Loucy (cell line): ENCODE data around the gene POP5.

ENCODE experiments used
- H2AFZ ChIP-seq: fragments of 200-600 bp; sonication (generic); 2 replicates; pipeline ENCODE4 v1.6.0; 2016; ENCODE audit warnings: antibody characterized with exemption, mild to moderate bottlenecking, low read length, moderate library complexity
- H3F3A ChIP-seq: fragments of 200-600 bp; 2 replicates; pipeline ENCODE4 v1.6.0; 2016; ENCODE audit warnings: antibody characterized with exemption, low read depth, mild to moderate bottlenecking
- H3K27me3 ChIP-seq: fragments of 200-600 bp; sonication (generic); 2 replicates; pipeline ENCODE4 v1.6.1; 2014; ENCODE audit warnings: low read length, mild to moderate bottlenecking; ENCODE audit not compliant: insufficient read depth, poor library complexity, severe bottlenecking
- H3K36me3 ChIP-seq: fragments of 200-600 bp; sonication (generic); 2 replicates; pipeline ENCODE4 v1.6.1; 2016; ENCODE audit warnings: low read length; ENCODE audit not compliant: insufficient read depth
- H3K4me1 ChIP-seq: fragments of 200-600 bp; sonication (generic); 2 replicates; pipeline ENCODE4 v1.5.1; 2014; ENCODE audit warnings: low read length, mild to moderate bottlenecking; ENCODE audit not compliant: insufficient read depth, poor library complexity, severe bottlenecking
- H3K4me2 ChIP-seq: fragments of 200-600 bp; sonication (generic); 2 replicates; pipeline ENCODE4 v1.6.0; 2014; ENCODE audit warnings: antibody characterized with exemption, low read length, low read depth, mild to moderate bottlenecking; ENCODE audit not compliant: poor library complexity, severe bottlenecking
- H3K4me3 ChIP-seq: fragments of 200-600 bp; sonication (generic); 2 replicates; pipeline ENCODE4 v1.5.1; 2014; ENCODE audit warnings: low read length, mild to moderate bottlenecking, mixed read lengths; ENCODE audit not compliant: poor library complexity, severe bottlenecking
- H3K79me2 ChIP-seq: fragments of 200-600 bp; sonication (generic); 2 replicates; pipeline ENCODE4 v1.6.1; 2014; ENCODE audit warnings: low read length; ENCODE audit not compliant: insufficient read depth
- H3K9ac ChIP-seq: fragments of 200-600 bp; sonication (generic); 2 replicates; pipeline ENCODE4 v1.6.0; 2014; ENCODE audit warnings: mild to moderate bottlenecking, low read depth, low read length, moderate library complexity; ENCODE audit not compliant: poor library complexity, severe bottlenecking
- H3K9me2 ChIP-seq: fragments of 200-600 bp; sonication (generic); replicated peaks from 2 replicates; pipeline ENCODE4 v1.6.1; 2016; ENCODE audit warnings: low read depth, low read length, mixed read lengths
- H3K9me3 ChIP-seq: fragments of 200-600 bp; sonication (generic); 2 replicates; pipeline ENCODE4 v1.6.1; 2014; ENCODE audit warnings: mild to moderate bottlenecking, antibody characterized with exemption, low read length, low read depth; ENCODE audit not compliant: insufficient read depth
- H4K20me1 ChIP-seq: fragments of 200-600 bp; sonication (generic); 2 replicates; pipeline ENCODE4 v1.6.0; 2014; ENCODE audit warnings: antibody characterized with exemption, low read length, mild to moderate bottlenecking; ENCODE audit not compliant: insufficient read depth, poor library complexity, severe bottlenecking
- CTCF ChIP-seq: fragments of 200-600 bp; sonication (generic); conservative IDR thresholded peaks from 2 replicates; pipeline ENCODE4 v1.5.1; 2014; ENCODE audit warnings: mild to moderate bottlenecking, antibody characterized with exemption, low read length
- EZH2phosphoT487 ChIP-seq: fragments of 200-600 bp; IDR thresholded peaks from 2 replicates; pipeline ENCODE4 v1.6.1; 2018; ENCODE audit warnings: antibody characterized with exemption, mild to moderate bottlenecking, moderate library complexity, borderline replicate concordance

The POP5 gene

GRCh38 chr12:120599672-120600552, 18.7 kb upstream of the POP5 start:
- Histone ChIP-seq H3K36me3 (no peaks in the 10 kb centered on the region), H3K9me2 (no peaks in the 10 kb centered on the region), H3K4me2 (no peak overlapping the region), H3K9ac (no peak overlapping the region), H3K9me3 (no peaks in the 10 kb centered on the region), H2AFZ (no peak overlapping the region), H3K4me1 (no peaks in the 10 kb centered on the region), H3K79me2 (no peaks in the 10 kb centered on the region), H3K4me3 (no peak overlapping the region), H3F3A (no peaks in the 10 kb centered on the region), H3K27me3 (no peaks in the 10 kb centered on the region), H4K20me1 (no peaks in the 10 kb centered on the region)
- TF ChIP-seq CTCF (no peak), EZH2phosphoT487 (no peak)

DNA sequence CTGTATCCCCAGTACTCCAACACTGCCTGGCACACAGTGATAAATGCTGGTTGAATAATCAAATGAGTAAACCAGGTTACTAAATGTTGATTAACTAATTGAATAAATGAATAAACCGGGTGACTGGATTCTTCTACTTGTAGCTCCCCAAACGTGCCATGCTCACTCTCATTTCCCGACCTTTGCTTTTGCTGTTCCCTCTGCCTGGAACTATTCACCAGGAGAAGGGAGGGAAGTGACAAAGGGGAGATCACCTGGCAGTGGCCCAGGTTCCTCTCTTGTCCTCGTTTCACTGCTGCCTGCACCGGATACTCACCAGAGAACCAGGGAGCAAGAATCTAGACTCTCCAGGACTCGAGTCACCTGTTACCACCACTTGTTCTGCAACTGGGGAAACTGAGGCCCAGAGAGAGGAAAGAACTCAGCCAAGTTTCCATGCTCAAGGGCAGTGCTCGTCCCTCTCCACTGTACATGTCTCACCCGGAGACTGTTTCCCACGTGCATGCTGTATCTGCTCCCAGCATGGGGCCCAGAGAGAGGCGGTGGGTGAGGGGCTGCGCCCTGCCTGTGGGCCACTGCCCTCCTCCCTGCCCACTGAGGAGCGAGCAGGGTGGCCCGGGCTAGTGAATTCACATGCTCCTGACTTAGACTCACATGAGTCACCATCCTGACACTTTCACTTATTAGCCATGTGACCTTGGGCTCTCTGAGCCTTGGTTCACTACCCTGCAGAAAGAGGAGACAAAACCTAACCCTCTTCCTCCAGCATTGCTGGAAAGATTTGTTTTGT, 17.7 kb upstream of the POP5 start:
- no peaks in the 10 kb centered on the region for H3K4me1 ChIP-seq
- no peak overlapping the region for H3K4me2 ChIP-seq
- H3K36me3 ChIP-seq: no peaks in the 10 kb centered on the region
- no peaks in the 10 kb centered on the region for H3K79me2 ChIP-seq
- H3K27me3 ChIP-seq: no peaks in the 10 kb centered on the region
- TF ChIP-seq CTCF (no peak), EZH2phosphoT487 (no peak)
- no peak overlapping the region for H2AFZ ChIP-seq
- no peaks in the 10 kb centered on the region for H4K20me1 ChIP-seq
- no peaks in the 10 kb centered on the region for H3K9me3 ChIP-seq
- no peaks in the 10 kb centered on the region for H3F3A ChIP-seq
- no peak overlapping the region for H3K9ac ChIP-seq
- H3K9me2 ChIP-seq: no peaks in the 10 kb centered on the region
- H3K4me3 ChIP-seq: no peak overlapping the region

GRCh38 chr12:120597861-120598260, 16.7 kb upstream of the POP5 start:
- no peaks in the 10 kb centered on the region for H4K20me1 ChIP-seq

More at GRCh38 chr12:120597861-120598260, 16.7 kb upstream of the POP5 start:
- Histone ChIP-seq H3K9ac (no peak overlapping the region), H3F3A (no peaks in the 10 kb centered on the region), H3K36me3 (no peaks in the 10 kb centered on the region), H3K4me2 (no peak overlapping the region), H3K79me2 (no peaks in the 10 kb centered on the region), H3K4me3 (no peak overlapping the region), H2AFZ (no peak overlapping the region), H3K27me3 (no peaks in the 10 kb centered on the region), H3K9me3 (no peaks in the 10 kb centered on the region), H3K4me1 (no peaks in the 10 kb centered on the region), H3K9me2 (no peaks in the 10 kb centered on the region)
- TF ChIP-seq EZH2phosphoT487 (no peak), CTCF (no peak)
